Measurements from ENCODE around the gene SPEM1.

The SPEM1 gene, protein sequence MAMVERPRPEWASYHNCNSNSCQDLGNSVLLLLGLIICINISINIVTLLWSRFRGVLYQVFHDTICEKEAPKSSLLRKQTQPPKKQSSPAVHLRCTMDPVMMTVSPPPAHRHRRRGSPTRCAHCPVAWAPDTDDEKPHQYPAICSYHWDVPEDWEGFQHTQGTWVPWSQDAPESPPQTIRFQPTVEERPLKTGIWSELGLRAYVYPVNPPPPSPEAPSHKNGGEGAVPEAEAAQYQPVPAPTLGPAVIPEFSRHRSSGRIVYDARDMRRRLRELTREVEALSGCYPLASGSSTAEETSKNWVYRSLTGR

DNA sequence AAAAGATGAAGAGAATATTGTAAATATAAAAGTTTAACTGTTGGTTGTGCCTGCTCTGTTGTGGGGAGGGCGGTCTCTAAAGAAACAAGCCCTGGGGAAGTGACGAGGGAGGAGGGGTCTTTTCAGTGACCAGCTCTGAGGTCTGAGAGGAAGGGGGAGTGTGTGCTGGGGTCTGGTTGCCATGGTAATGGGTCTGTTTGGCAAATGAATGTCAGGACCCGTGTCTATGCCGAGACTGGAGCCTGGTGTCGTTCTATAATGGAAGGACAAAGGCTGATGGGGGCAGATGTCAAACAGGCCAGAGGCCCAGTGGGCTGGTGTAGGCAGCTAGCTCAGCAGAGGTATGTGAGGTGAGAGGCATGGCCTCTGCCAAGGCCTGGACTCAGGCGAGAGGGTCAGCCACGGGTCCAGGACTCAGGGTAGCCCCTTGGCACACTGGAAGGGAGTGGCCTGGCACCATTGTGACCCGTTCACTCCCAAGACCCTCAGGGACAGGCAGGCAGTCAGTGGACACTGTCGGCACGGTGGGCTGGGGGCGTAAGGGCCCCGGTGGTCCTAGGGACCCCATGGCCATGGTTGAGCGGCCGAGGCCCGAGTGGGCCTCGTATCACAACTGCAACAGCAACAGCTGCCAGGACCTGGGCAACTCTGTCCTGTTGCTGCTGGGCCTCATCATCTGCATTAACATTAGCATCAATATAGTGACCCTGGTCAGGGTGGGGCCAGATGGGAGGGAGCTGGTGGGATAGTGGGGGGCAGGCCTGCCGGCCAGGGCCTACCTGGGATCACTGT lies at the start of gene SPEM1:
TSS of gene SPEM1 (plus strand) at position 506 of the 792 bp plus-strand sequence. CDS start at position 567, 61 bp downstream.
- no peak for DNase-seq

DNA sequence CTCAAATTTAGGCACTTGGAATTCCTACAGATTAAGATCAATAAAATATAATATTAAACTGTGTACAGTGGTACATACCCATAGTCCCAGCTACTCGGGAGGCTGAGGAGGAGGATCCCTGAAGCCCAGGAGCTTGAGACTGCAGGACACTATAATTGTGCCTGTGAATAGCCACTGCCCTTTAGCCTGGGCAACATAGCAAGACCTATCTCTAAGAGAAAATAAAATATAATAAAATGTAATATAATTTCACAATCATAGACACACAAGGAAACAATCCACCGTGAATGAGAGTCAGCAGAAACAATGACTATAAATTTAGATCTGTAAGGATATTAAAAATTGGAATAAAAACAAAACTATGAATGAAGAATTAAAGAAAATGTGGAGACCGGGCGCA lies 49.3 kb upstream of the SPEM1 start:
- no peak for DNase-seq

DNA sequence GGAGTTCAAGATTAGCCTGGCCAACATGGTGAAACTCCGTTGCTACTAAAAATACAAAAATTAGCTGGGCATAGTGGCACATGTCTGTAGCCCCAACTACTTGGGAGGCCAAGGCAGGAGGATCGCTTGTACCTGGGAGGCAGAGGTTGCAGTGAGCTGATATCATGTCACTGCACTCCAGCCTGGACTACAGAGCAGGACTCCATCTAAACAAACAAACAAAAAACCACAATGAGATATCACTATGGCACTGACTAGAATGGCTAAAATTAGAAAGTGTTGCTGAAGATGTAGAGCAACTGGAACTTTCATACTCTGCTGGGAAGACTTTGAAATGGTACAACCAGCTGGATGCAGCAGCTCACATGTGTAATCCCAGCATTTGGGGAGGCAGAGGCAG lies 45.8 kb upstream of the SPEM1 start:
- no peak for DNase-seq

DNA sequence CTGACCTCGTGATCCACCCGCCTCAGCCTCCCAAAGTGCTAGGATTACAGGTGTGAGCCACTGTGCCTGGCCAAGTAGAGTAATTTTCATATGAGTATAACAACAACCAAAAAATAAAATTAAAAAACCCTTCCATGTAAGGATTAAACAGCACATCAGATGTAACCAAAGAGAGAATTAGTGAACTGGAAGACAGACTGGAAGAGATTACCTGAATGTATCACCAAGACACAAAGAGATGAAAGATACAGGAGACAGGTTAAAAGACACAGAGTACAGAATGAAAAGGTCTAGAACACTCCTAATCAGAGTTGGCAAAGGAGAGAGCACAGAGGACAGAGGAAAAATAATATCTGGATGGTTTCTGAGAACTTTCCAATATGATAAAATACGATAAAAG lies 41.0 kb upstream of the SPEM1 start:
- no peak for DNase-seq

DNA sequence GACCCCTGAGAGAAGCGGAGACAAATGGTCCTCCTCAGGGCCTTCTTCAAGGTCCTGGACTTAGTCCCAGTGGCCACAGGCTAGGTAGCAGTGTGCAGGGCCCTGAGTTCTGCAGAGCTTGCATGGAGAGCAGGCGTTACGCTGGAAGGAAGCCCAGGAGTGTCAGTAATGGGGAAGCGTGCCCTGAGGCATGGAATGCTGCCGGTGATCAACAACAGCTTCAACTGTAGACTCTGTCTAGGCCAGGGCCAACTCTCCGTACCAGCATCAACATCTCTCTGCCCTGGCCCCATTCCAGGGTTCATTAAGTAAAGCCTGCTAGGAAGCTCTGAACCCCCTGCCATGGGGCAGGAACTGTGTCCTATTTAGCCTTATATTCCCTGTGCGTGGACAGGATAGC lies 39.8 kb upstream of the SPEM1 start:
- peak; percentile 36 for DNase-seq

DNA sequence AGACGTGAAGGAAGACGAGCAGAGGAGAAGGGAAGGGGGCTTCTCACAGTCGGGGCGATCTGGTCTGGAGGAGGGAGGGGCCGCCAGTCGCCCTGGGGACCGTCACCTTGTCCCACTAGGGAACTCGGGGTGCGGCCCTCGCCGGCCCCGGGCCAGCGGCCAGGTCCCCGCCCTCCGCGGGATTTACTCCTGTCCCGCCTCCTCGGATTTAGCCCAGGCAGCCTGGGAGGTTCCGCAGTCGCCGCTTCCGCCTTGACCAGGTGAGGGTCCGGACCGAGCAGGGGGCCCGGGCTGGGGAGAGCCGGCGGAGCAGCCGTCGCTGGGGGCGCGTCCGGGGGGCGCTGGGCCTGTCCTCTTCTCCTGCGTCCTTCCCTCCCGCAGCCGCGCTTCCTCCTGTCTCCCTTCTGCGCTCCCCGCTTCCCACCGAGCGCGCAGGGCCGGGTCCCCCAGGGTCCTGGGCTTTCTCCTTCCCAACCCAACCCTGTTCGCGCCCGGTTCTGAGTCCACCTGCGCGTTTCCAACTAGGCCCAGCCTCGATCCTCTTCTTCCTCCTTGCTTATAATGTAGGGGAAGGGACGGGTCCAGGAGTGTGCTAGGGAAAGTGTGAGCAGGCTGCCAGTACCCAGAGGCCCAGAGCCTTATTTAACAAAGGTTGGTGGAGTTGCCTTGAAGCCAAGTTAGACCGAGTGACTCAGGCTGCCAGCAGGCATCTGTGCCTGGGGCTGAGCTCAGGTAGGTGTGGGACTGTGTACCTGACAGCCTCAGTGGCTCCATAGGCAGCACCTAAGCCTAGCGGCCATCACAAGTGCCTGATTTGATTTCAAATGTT lies 39.1 kb upstream of the SPEM1 start, which contains the start of gene TNK1:
TSS of gene TNK1 (plus strand) at position 235 of the 829 bp plus-strand sequence. CDS start 1,838 bp downstream, outside the sequence.
- no peak for DNase-seq

DNA sequence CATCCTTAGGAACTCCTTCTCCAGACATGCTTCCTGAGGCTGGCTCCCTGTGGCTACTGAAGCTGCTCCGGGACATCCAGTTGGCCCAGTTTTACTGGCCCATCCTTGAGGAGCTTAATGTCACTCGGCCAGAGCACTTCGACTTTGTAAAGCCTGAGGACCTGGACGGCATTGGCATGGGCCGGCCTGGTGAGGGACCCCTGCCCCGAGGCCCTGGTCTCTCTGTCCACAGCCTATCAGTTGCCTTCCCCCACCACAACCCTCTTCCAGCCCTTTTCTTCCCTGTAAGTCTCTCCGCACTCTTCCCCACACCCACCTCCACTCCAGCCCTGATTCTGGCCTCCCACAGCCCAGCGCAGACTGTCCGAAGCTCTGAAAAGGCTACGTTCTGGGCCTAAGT lies 37.2 kb upstream of the SPEM1 start:
- no peak for DNase-seq

DNA sequence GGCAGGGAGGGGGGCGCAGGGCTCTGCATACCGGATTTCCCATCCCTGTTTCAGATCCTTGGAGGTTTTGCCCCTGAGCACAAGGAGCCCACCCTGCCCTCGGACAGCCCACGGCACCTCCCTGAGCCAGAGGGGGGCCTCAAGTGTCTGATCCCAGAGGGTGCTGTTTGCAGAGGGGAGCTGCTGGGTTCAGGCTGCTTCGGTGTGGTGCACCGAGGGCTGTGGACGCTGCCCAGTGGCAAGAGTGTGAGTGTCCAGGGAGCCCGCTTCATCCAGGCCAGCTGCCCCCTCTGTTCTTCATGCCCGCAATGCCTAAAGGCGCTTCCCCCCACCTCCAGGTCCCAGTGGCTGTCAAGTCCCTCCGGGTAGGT lies 36.8 kb upstream of the SPEM1 start:
- no peak for DNase-seq

DNA sequence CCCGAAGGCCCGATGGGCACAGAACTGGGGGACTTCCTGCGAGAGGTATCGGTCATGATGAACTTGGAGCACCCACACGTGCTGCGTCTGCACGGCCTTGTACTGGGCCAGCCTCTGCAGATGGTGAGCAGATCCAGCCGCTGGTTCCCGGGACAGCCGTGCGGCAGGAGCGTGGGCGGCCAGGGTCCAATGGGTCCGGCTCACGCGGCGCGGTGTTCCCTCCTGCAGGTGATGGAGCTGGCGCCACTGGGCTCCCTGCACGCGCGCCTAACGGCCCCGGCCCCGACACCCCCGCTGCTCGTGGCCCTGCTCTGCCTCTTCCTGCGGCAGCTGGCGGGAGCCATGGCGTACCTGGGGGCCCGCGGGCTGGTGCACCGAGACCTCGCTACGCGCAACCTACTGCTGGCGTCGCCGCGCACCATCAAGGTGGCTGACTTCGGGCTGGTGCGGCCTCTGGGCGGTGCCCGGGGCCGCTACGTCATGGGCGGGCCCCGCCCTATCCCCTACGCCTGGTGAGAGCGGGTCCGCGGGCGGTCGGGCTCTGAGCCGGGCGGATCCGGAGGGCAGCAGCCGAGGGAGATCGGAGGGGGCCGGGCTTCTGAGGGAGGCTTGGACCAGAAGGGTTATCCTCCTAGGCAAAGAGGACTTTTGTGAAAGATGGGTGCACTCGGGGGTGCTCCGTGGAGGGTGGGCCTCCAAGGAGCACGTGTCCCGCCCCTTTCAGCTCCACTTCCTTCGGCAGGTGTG lies 36.2 kb upstream of the SPEM1 start:
- DNase-seq, result peak; percentile 26

DNA sequence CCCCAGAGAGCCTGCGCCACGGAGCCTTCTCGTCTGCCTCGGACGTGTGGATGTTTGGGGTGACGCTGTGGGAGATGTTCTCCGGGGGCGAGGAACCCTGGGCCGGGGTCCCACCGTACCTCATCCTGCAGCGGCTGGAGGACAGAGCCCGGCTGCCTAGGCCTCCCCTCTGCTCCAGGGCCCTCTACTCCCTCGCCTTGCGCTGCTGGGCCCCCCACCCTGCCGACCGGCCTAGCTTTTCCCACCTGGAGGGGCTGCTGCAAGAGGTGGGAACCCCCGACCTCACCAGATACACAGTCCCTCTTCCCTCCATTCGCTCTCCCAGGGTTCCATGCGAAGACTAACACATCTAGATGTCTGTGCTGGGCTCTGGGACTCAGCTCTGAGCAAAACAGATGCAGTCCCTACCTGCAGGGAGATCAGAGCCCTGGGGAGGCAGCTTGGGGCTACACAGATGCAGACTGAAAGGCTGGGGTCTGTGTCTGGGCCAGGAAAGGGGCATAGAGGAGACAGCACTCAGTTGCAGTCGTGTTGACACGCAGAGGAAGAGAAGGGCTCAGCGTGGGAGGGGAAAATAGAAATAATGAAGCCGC lies 35.5 kb upstream of the SPEM1 start:
- no peak for DNase-seq

DNA sequence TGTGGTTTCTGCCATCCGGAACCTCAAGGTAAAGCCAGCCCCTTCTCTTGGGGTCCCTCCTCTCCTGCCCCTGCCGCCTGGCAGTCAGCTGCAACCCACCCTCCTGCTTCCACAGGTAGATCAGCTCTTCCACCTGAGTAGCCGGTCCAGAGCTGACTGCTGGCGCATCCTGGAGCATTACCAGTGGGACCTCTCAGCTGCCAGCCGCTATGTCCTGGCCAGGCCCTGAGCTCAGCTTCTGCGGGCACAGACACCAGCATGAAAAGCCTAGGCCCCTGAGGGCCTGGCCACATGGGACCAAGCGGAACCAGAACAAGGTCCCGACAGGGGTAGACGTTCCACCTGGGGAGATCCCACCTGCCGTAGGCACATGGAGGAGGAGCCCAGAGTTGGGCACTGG lies 31.3 kb upstream of the SPEM1 start:
- no peak for DNase-seq

DNA sequence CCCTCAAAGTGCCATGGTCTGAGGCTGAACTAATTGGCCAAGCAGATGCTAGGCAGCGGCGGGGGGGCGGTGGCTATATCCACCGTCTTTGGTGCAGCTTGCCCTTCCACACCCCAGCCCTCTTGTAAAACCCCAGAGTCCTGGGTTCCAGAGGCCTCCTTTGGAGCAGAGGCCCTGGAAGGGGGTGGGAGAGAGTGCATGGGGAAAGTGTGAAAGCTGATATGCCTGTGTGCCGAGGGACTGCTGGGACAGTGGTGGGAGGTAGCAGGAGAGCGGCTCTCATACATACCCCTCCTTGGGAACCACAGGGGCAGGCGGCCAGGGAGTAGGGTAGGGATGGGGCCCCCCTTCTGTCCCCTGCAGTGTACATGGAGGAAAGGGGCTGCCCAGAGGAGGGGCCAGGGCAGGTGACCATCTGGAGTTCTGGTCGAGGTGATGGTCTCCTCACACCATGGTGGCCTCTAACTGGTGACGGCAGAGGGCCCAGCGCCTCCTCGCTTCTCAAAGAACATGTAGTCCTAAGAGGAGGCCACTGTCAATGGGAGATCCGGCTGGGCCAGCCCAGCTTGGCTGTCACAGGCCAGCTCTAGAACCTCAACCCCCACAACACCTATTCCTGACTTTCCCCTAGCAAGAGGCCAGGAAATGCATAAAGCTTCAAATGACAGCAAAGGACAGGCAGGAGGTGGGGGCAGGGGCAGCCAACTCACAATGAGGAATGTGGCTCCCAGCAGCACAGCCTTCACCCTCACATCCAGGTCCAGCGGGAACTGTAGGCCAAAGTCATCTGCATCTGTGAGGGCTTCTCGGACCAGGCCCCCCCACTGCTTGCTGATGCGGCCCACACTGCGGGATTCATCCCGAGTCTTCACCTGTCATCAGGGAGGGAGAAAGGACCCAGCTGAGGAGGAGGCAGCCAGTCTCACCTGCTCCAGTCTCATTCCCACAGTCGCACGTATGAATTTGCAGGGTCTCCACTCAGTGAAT lies 29.9 kb upstream of the SPEM1 start:
- DNase-seq, result no peak

DNA sequence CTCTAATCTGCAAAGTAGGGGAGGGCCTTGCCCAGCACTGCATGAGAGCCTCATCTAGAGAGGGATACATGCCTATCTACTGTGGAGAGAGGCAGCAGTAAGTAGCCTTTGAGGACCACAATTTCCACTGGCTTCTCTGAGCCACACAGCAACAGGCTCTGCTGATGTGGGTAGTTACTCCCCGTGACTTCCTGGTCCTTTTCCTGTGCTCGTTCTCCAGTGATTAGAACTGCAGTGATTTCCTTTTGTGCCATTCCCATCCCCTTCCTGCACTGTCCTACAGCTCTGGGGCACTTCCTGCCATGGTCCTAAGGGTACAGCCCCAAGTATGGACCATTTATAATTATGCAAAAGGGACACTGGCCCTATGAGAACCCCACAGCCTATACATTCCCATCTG lies 28.8 kb upstream of the SPEM1 start:
- no peak for DNase-seq

DNA sequence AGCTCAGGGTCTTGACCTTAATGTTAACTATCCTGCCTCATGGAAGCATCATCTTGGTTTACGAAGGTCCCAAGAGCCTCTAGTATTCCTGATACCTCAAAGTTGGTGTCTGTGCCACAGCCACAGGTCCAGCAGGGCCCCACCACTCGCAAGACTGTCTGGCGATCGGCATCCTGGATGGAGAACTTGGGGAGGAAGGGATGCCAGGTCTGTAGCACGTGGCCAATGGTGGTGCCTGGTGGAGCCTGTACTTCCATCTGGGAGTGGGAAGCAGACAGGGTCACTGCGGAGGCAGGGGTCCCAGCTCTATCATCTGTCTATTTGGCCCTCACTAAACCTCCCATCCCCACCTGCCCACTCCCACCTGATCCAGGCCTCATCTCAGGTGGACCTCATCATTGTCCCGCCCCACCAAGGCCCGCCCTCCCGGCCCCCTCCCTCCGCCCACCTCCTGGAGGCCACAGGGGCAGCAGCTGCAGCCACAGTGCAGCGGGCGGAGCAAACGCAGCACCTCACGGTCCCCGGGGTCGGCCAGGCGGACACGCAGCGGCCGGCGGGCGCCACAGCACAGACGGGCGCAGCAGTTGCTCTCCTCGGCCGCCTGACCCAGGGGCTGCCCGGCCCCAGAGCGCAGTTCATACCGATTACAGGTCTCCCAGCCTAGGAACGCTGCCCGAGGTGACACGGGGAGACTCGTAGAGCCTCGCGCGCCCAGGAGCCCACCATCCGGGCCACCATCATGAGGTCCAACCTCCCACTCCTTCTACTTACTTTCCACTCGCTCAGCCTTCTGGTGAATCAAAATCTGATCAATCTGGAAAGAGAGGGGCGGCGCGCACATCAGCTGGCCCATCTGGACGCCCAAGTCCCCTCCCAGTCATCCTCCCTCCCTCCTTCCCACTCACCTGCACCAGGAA lies 27.2 kb upstream of the SPEM1 start:
- no peak for DNase-seq

DNA sequence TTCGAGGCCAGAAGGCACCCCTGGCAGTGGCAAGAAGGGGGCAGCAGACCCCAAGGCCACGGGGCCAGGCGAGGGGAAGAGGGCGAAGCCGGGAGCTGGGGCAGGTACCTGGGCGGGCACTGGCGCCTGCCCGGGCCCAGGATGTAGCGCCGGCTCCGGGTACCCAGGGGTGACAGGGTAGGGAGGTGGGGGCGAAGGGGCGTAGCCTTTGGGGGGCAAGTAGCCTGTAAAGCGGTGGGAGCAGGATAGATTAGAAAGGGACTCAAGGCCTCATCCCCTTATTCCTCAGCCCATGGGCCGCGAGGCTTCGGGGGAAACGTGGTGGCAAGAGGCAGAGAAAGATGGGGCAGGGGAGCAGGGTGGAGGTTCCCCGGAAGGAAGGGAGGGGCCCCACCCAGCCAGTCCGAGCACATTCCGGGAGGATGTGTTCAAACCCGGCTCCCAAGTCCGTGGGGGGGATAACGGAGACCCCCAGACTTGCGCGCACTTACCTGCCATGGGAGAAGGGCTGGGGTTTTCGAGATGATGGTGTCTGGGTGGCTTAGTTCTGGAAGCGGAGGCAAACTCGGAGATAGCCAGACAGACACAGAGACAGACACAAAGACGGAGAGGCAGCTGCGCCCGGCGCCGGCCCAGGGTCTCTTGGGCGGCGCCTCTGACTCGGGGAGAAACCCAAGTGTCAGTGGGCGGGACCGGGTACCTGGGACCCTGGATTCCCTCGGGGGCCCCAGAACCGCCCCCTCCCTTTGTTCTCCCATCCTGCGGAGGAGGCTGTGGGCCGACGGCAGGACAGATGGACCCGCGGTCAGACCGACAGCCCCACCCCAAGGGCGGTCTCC lies 26.3 kb upstream of the SPEM1 start:
- DNase-seq, result no peak

DNA sequence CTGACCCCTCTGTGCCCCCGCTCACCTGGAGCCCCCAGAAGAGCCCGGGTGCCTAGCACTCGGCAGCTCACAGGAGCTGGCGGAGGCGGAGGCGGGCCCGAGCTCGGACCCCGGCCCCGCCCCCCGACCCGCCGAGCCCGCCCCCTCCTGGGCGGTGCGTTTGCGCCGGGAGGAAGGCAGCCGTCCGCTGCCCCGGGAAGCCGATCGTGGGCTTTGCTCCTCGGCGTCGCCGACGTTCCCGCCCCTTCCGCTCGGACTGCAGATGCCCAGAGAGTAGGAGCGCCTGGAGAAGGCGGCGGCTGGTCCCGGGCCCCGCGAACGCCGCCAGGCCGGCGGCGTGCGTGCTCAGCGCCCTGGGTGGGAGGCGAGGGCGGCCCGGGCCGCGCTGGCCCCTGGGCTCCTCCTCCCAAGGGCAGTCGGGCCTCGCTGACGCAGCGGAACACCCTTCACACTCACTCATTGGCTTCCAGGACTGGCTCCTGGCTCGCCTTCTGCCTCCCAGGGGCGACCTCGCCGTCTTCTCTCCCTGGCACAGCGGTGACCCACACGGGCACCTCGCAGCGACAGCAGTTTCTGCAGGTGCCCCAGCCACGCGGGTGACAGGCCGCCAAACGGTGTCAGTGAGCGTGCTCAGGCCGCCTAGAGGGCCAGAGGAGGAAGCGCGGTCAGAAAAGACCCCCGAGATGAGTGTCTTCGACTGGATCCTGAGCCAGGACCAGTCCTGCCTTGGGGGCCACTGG lies 25.5 kb upstream of the SPEM1 start, which contains the start of gene PLSCR3:
TSS of gene PLSCR3 (minus strand) at position 74 of the 740 bp plus-strand sequence. CDS start 415 bp downstream, outside the sequence.
- peak; percentile 83 for DNase-seq

DNA sequence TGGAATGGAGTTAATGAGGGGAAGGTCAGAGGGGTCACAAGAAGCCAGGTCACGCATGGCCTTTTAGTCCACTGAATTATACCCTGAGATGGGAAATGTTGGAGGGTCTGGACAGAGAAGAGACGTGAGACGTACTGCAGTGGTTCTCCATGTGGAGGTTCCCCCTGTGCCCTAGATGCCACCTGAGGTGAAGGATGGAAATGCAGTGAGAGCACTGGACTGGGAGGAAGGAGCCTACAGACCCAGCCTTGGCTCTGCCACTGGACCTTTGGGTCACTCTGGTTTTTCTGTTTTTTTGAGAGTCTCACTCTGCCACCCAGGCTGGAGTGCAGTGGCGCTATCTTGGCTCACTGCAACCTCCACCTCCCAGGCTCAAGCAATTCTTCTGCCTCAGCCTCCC lies 24.0 kb upstream of the SPEM1 start:
- DNase-seq, result no peak

DNA sequence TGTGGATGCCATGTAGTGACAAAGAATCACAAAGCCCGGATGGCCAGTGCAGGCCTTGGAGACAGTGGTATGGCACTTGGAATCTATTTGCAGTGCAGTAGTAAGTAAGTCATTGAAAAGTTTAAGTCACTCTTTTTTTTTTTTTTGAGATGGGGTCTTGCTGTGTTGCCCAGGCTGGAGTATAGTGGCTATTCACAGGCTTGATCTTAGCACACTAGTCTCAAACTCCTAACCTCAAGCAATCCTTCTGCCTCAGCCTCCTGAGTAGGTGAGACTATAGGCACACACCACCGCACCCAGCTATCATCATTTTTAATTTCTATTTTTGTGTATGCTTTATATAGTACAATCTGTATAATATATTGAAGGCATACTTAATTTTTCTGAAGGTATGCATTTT lies 21.5 kb upstream of the SPEM1 start:
- no peak for DNase-seq
